Measurements from ENCODE around the gene RUNX1. TPM values are rescaled to one million over a fixed set of nuclear protein-coding genes. Genes with fewer than 3 reads are reported as not detected.
A peak's percentile ranks its signal among the peaks of the same experiment; 100 is the strongest.

The RUNX1 gene
- total and polyA plus RNA-seq, 7 experiments from 2014 or later = 27.9 to 154 (median 85.1) TPM

GRCh38 chr21:34977333-34977732 lies 71.8 kb downstream of the RUNX1 start:
- ATAC-seq (no peak), DNase-seq (no peak)
- Histone ChIP-seq H3K4me1 (ENCODE audit: control insufficient read depth in 2 of 2, insufficient read depth in 2 of 2, low read length in 2 of 2) (peaks cover 41 to 50% of the 10 kb centered on the region in 2 donors), H3K36me3 (ENCODE audit: control insufficient read depth in 2 of 3, insufficient read depth in 3 of 3, low read length in 3 of 3) (peaks cover 0 to 9% (median 0%) of the 10 kb centered on the region in 3 experiments), H3K9me3 (ENCODE audit: control insufficient read depth in 2 of 3, low read length in 3 of 3) (no peaks in the 10 kb centered on the region), H3K27ac (ENCODE audit: low read depth, low read length) (no peak overlapping the region), H3K27me3 (ENCODE audit: control insufficient read depth in 2 of 2, insufficient read depth in 2 of 2, low read length in 2 of 2) (no peaks in the 10 kb centered on the region), H3K4me3 (ENCODE audit: low read length) (no peak overlapping the region)
- Mint-ChIP-seq H3K4me3 (no peak overlapping the region), H3K4me1 (peaks cover 52 to 91% (median 87%) of the 10 kb centered on the region in 7 donors), H3K9me3 (no peaks in the 10 kb centered on the region), H3K27ac (peak overlapping the region in 1 of 9 donors; percentile 16), H3K27me3 (peaks cover 0 to 44% (median 0%) of the 10 kb centered on the region in 5 donors), H3K36me3 (peaks cover 5 to 59% (median 17%) of the 10 kb centered on the region in 5 donors)
- intact Hi-C loops (cut with micrococcal nuclease) = no loop called here
- CTCF ChIA-PET = interaction anchor here (0.7 kb wide), 1 partner anchor 27 kb away, joined by 5 read pairs; no protein-coding TSS in a partner anchor
- POLR2A ChIA-PET = interaction anchor here (1.0 to 1.3 kb wide), 2 partner anchors 12 to 41 kb away, joined by 4 to 5 read pairs; no protein-coding TSS in a partner anchor

DNA sequence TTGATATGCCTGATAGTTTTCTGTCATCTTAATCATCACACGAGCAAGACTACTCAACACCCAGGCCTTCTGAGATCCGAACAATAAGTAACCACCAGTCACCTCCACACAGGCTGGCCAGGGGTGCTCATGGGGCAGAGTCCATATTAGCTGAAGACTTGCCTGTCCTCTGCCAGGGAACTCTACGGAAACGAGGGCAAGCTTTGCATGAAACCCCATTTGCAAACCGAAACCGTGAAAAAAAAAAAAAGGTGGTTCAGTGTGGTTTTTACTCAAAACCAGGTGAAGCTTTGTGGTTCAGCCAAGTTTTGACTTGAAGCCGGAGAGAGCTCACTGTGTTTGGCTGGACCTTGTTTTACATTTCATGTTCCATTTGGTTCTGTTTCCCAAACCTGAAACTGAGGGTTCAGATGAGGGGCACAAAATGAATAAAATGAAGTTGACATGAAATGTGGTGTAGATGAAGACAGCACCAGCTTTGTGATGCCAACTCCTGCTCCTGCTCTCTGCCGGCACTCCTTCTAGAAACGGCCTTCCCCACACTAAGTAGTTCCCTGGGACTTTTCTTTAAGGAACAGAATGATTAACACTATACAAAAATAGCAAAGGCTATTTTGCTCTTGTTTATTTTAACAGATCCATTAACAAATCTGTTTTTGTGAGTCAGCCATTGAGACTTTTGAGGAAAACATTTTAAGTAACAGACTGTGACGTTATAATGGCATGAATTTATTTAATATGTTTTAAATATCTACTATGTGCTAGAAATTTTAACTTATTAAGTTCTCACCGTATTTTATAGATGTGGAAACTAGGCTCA lies 74.7 kb downstream of the RUNX1 start:
- H3K27me3 ChIP-seq (ENCODE audit: control insufficient read depth in 2 of 2, insufficient read depth in 2 of 2, low read length in 2 of 2) = no peaks in the 10 kb centered on the region
- H3K9me3 Mint-ChIP-seq = no peaks in the 10 kb centered on the region
- peaks cover 49 to 61% of the 10 kb centered on the region in 2 donors for H3K4me1 ChIP-seq (ENCODE audit: control insufficient read depth in 2 of 2, insufficient read depth in 2 of 2, low read length in 2 of 2)
- H3K27ac Mint-ChIP-seq = peak overlapping the region; percentile 69 to 98 (median 93)
- ChIA-PET POLR2A (interaction anchor here (0.5 to 2.7 kb wide), 11 partner anchors 9 to 1027 kb away, joined by 3 to 23 read pairs (median 5); no protein-coding TSS in a partner anchor), CTCF (interaction anchor here (0.6 to 1.6 kb wide), 4 partner anchors 9 to 84 kb away, joined by 3 to 5 read pairs (median 4); no protein-coding TSS in a partner anchor)
- no peaks in the 10 kb centered on the region for H3K36me3 ChIP-seq (ENCODE audit: control insufficient read depth in 2 of 3, insufficient read depth in 3 of 3, low read length in 3 of 3)
- peak; percentile 91 for ATAC-seq
- peak overlapping the region; percentile 70 for H3K27ac ChIP-seq (ENCODE audit: low read depth, low read length)
- DNase-seq = peak in 8 of 9 donors; percentile 47 to 81 (median 74)
- intact Hi-C loops (cut with micrococcal nuclease) = loop anchor here (1.0 to 2.0 kb wide), 8 partner anchors 9 to 86 kb away; partner anchors contain the start of gene RUNX1 (in 1 of the 2)
- H3K4me1 Mint-ChIP-seq = peaks cover 65 to 94% (median 89%) of the 10 kb centered on the region in 7 donors
- peaks cover 0 to 45% (median 0%) of the 10 kb centered on the region in 5 donors for H3K27me3 Mint-ChIP-seq
- peaks cover 0 to 59% (median 19%) of the 10 kb centered on the region in 5 donors for H3K36me3 Mint-ChIP-seq
- H3K9me3 ChIP-seq (ENCODE audit: control insufficient read depth in 2 of 3, low read length in 3 of 3) = no peaks in the 10 kb centered on the region
- H3K4me3 Mint-ChIP-seq = peak overlapping the region; percentile 78 to 92 (median 86)
- H3K4me3 ChIP-seq (ENCODE audit: low read length) = peak overlapping the region; percentile 36

DNA sequence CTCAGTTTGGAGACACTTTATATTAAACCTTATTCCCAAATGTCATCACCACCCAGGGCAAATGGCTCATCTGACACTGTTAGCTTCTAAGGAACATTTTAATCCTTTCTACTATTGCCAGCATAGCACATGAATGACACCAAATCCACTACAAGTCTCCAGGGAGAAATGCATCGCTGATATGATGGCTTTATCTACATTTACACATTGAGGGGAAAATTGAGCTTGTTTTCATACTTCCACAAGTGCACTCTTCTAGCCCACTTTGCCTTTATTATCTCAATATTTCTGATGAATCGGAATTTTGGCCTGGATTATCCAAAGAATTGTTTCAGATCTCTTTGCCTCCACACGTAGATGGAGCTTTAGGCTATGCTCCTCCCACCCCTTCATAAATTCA lies 75.4 kb downstream of the RUNX1 start:
- Histone ChIP-seq H3K36me3 (ENCODE audit: control insufficient read depth in 2 of 3, insufficient read depth in 3 of 3, low read length in 3 of 3) (no peaks in the 10 kb centered on the region), H3K4me3 (ENCODE audit: low read length) (peak overlapping the region; percentile 36), H3K27ac (ENCODE audit: low read depth, low read length) (peak overlapping the region; percentile 70), H3K9me3 (ENCODE audit: control insufficient read depth in 2 of 3, low read length in 3 of 3) (no peaks in the 10 kb centered on the region), H3K4me1 (ENCODE audit: control insufficient read depth in 2 of 2, insufficient read depth in 2 of 2, low read length in 2 of 2) (peaks cover 55 to 68% of the 10 kb centered on the region in 2 donors), H3K27me3 (ENCODE audit: control insufficient read depth in 2 of 2, insufficient read depth in 2 of 2, low read length in 2 of 2) (no peaks in the 10 kb centered on the region)
- no peak for ATAC-seq
- Mint-ChIP-seq H3K27me3 (peaks cover 0 to 42% (median 0%) of the 10 kb centered on the region in 5 donors), H3K36me3 (peaks cover 0 to 61% (median 16%) of the 10 kb centered on the region in 5 donors), H3K27ac (peak overlapping the region; percentile 69 to 98 (median 93)), H3K4me3 (peak overlapping the region; percentile 78 to 92 (median 86)), H3K9me3 (no peaks in the 10 kb centered on the region), H3K4me1 (peaks cover 68 to 94% (median 89%) of the 10 kb centered on the region in 7 donors)
- intact Hi-C loops (cut with micrococcal nuclease) = loop anchor here (1.0 to 2.0 kb wide), 8 partner anchors 10 to 85 kb away; partner anchors contain the start of gene RUNX1 (in 1 of the 2)
- CTCF ChIA-PET = interaction anchor here (0.6 to 1.6 kb wide), 4 partner anchors 10 to 84 kb away, joined by 3 to 5 read pairs (median 4); no protein-coding TSS in a partner anchor
- no peak for DNase-seq
- POLR2A ChIA-PET = interaction anchor here (0.7 to 2.7 kb wide), 9 partner anchors 10 to 86 kb away, joined by 3 to 23 read pairs (median 6); no protein-coding TSS in a partner anchor

GRCh38 chr21:34971656-34972055 lies 77.4 kb downstream of the RUNX1 start:
- Histone ChIP-seq H3K27ac (ENCODE audit: low read depth, low read length) (no peak overlapping the region), H3K27me3 (ENCODE audit: control insufficient read depth in 2 of 2, insufficient read depth in 2 of 2, low read length in 2 of 2) (no peaks in the 10 kb centered on the region), H3K36me3 (ENCODE audit: control insufficient read depth in 2 of 3, insufficient read depth in 3 of 3, low read length in 3 of 3) (peaks cover 0 to 8% (median 0%) of the 10 kb centered on the region in 3 experiments), H3K4me3 (ENCODE audit: low read length) (no peak overlapping the region), H3K9me3 (ENCODE audit: control insufficient read depth in 2 of 3, low read length in 3 of 3) (no peaks in the 10 kb centered on the region), H3K4me1 (ENCODE audit: control insufficient read depth in 2 of 2, insufficient read depth in 2 of 2, low read length in 2 of 2) (peaks cover 65 to 82% of the 10 kb centered on the region in 2 donors)
- ChIA-PET POLR2A (interaction anchor here (1.0 to 1.1 kb wide), 2 partner anchors 13 to 71 kb away, joined by 3 to 6 read pairs; no protein-coding TSS in a partner anchor), CTCF (interaction anchor here (0.8 to 1.5 kb wide), 2 partner anchors 30 to 39 kb away, joined by 3 read pairs; no protein-coding TSS in a partner anchor)
- Mint-ChIP-seq H3K4me1 (peaks cover 83 to 98% (median 96%) of the 10 kb centered on the region in 7 donors), H3K36me3 (peaks cover 0 to 53% (median 16%) of the 10 kb centered on the region in 5 donors), H3K9me3 (no peaks in the 10 kb centered on the region), H3K4me3 (peak overlapping the region in 3 of 10 donors; percentile 6 to 20 (median 12)), H3K27me3 (peaks cover 0 to 34% (median 0%) of the 10 kb centered on the region in 5 donors), H3K27ac (peak overlapping the region in 5 of 9 donors; percentile 13 to 93 (median 67))
- intact Hi-C loops (cut with micrococcal nuclease) = loop anchor here in 1 of 2 donors (1.0 kb wide), 1 partner anchor 8 kb away; no protein-coding TSS in a partner anchor
- ATAC-seq (no peak), DNase-seq (no peak)

DNA sequence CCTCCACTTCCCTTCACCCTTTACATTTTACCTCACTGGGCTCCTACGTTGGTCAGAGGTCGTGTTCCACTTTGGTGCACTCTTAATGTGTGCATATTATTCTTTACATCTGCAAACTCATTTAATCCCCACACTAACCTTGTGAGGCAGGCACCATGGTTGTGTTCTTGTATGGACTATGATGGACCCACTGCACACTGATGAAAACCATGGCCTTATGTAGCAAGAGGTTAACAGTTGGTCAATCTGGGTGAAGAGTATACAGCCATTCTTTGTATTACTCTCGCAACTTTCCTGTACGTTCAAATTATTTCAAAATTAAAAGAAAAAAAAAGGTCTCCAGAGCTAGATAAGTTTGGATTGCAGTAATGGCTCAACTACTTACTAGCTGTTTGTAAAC lies 78.5 kb downstream of the RUNX1 start:
- Mint-ChIP-seq H3K36me3 (peaks cover under 1 to 50% (median 16%) of the 10 kb centered on the region in 5 donors), H3K27me3 (peaks cover 0 to 27% (median 0%) of the 10 kb centered on the region in 5 donors), H3K27ac (peak overlapping the region in 6 of 9 donors; percentile 34 to 93 (median 86)), H3K9me3 (no peaks in the 10 kb centered on the region), H3K4me1 (peaks cover 85 to 100% (median 98%) of the 10 kb centered on the region in 7 donors), H3K4me3 (peak overlapping the region in 6 of 10 donors; percentile 25 to 82 (median 72))
- ChIA-PET POLR2A (interaction anchor here (0.6 kb wide), 1 partner anchor 957 kb away, joined by 6 read pairs; no protein-coding TSS in a partner anchor), CTCF (interaction anchor here (0.6 to 1.5 kb wide), 3 partner anchors 31 to 271 kb away, joined by 3 read pairs; no protein-coding TSS in a partner anchor)
- no peaks in the 10 kb centered on the region for H3K27me3 ChIP-seq (ENCODE audit: control insufficient read depth in 2 of 2, insufficient read depth in 2 of 2, low read length in 2 of 2)
- intact Hi-C loops (cut with micrococcal nuclease) = no loop called here
- H3K9me3 ChIP-seq (ENCODE audit: control insufficient read depth in 2 of 3, low read length in 3 of 3) = no peaks in the 10 kb centered on the region
- H3K36me3 ChIP-seq (ENCODE audit: control insufficient read depth in 2 of 3, insufficient read depth in 3 of 3, low read length in 3 of 3) = peaks cover 0 to 9% (median 0%) of the 10 kb centered on the region in 3 experiments
- peaks cover 58 to 77% of the 10 kb centered on the region in 2 donors for H3K4me1 ChIP-seq (ENCODE audit: control insufficient read depth in 2 of 2, insufficient read depth in 2 of 2, low read length in 2 of 2)
- ATAC-seq = no peak
- DNase-seq = no peak
- no peak overlapping the region for H3K27ac ChIP-seq (ENCODE audit: low read depth, low read length)
- H3K4me3 ChIP-seq (ENCODE audit: low read length) = no peak overlapping the region

- intact Hi-C loops (cut with micrococcal nuclease) = no loop called here
- Histone ChIP-seq H3K36me3 (ENCODE audit: control insufficient read depth in 2 of 3, insufficient read depth in 3 of 3, low read length in 3 of 3) (peaks cover 0 to 11% (median 0%) of the 10 kb centered on the region in 3 experiments), H3K4me3 (ENCODE audit: low read length) (no peak overlapping the region), H3K9me3 (ENCODE audit: control insufficient read depth in 2 of 3, low read length in 3 of 3) (no peaks in the 10 kb centered on the region), H3K27ac (ENCODE audit: low read depth, low read length) (no peak overlapping the region), H3K27me3 (ENCODE audit: control insufficient read depth in 2 of 2, insufficient read depth in 2 of 2, low read length in 2 of 2) (no peaks in the 10 kb centered on the region), H3K4me1 (ENCODE audit: control insufficient read depth in 2 of 2, insufficient read depth in 2 of 2, low read length in 2 of 2) (peaks cover 54 to 77% of the 10 kb centered on the region in 2 donors)
- Mint-ChIP-seq H3K27ac (peak overlapping the region in 8 of 9 donors; percentile 80 to 93 (median 87)), H3K36me3 (peaks cover 5 to 49% (median 19%) of the 10 kb centered on the region in 5 donors), H3K27me3 (peaks cover 0 to 22% (median 0%) of the 10 kb centered on the region in 5 donors), H3K4me3 (peak overlapping the region in 9 of 10 donors; percentile 64 to 87 (median 80)), H3K4me1 (peaks cover 84 to 100% (median 98%) of the 10 kb centered on the region in 7 donors), H3K9me3 (no peaks in the 10 kb centered on the region)
- ChIA-PET CTCF (no interaction called here), POLR2A (no interaction called here)
- ATAC-seq (no peak), DNase-seq (no peak)
These were observed 79.0 kb downstream of the RUNX1 start for GRCh38 chr21:34970167-34970500.

Data from naive thymus-derived CD4-positive, alpha-beta T cell (primary cell).